GM12878 (cell line): ENCODE results near the gene ADM. TPM values are rescaled to one million over a fixed set of nuclear protein-coding genes. Genes with fewer than 3 reads are reported as not detected.

Source experiments
- ATAC-seq: fragments of 200-7000 bp; cut with Tn5 transposase; 3 replicates; pipeline ENCODE4 v1.9.1; 2020; ENCODE audit warnings: mild to moderate bottlenecking, moderate library complexity
- BruUV-seq: library from RNA; stranded (reverse); fragments of 400-500 nt; replicated peaks from 2 replicates; lab custom pipeline; 2021; lab: Mats Ljungman, UMichigan
- CTCF ChIA-PET: fragments of 300-600 bp; sonication (Branson Sonifier 250); formaldehyde crosslinking; extraction: SDS; loops from one replicate; lab custom pipeline; 2021; ENCODE audit warnings: inconsistent platforms; lab: Yijun Ruan, JAX
- POLR2A ChIA-PET: fragments of 350-600 bp; formaldehyde crosslinking; extraction: SDS; loops from one replicate; lab custom pipeline; 2021; ENCODE audit warnings: inconsistent platforms; lab: Charles Lee
- RAD21 ChIA-PET: fragments of 300-600 bp; sonication (Branson Sonifier 250); formaldehyde crosslinking; loops from one replicate; lab custom pipeline; 2023; ENCODE audit warnings: antibody characterized with exemption; ENCODE audit not compliant: unreplicated experiment; lab: Charles Lee
- SMC1A ChIA-PET: fragments of 300-600 bp; sonication (Branson Sonifier 250); formaldehyde crosslinking; loops from one replicate; lab custom pipeline; 2023; ENCODE audit not compliant: unreplicated experiment, uncharacterized antibody; lab: Charles Lee
- DNase-seq: peaks from one replicate; pipeline ENCODE4 v3.0.0-alpha.2; 2011; ENCODE audit warnings: low read depth, low spot score
- FAIRE-seq: peaks from 3 replicates; lab custom pipeline; 2011; peaks lifted over from hg19 to GRCh38; lab: Jason Lieb, UNC
- H2AFZ ChIP-seq: 2 replicates; pipeline ENCODE4 v1.6.0; 2011; ENCODE audit warnings: low read depth, low read length, control low read depth; ENCODE audit not compliant: control insufficient read depth
- H3K27ac ChIP-seq: 2 replicates; pipeline ENCODE4 v1.5.1; 2011; ENCODE audit warnings: control low read depth; ENCODE audit not compliant: control insufficient read depth, insufficient read depth
- H3K27me3 ChIP-seq, 2 experiments: replicated peaks in 1 of 2; 2 replicates each; pipeline versions ENCODE4 v1.6.0 to v1.6.1; 2011; ENCODE audit warnings: low read length in 1 of 2; ENCODE audit not compliant: control insufficient read depth in 2 of 2, insufficient read depth in 2 of 2
- H3K36me3 ChIP-seq, 2 experiments: 2 replicates each; pipeline ENCODE4 v1.5.1; 2011; ENCODE audit warnings: low read length in 1 of 2; ENCODE audit not compliant: control insufficient read depth in 2 of 2, insufficient read depth in 2 of 2
- H3K4me1 ChIP-seq: 2 replicates; pipeline ENCODE4 v1.6.1; 2011; ENCODE audit warnings: mild to moderate bottlenecking, low read length, moderate library complexity, mixed read lengths; ENCODE audit not compliant: control insufficient read depth, insufficient read depth
- H3K4me2 ChIP-seq: 2 replicates; pipeline ENCODE4 v1.6.0; 2011; ENCODE audit warnings: control low read depth; ENCODE audit not compliant: control insufficient read depth, insufficient read depth
- H3K4me3 ChIP-seq: fragments of 200-600 bp; sonication (generic); 2 replicates; pipeline ENCODE4 v1.5.1; 2016
- H3K79me2 ChIP-seq: 2 replicates; pipeline ENCODE4 v1.6.0; 2011; ENCODE audit warnings: low read length; ENCODE audit not compliant: control insufficient read depth, insufficient read depth
- H3K9ac ChIP-seq: 2 replicates; pipeline ENCODE4 v1.8.0; 2011; ENCODE audit warnings: low read length, control low read depth, mixed read lengths; ENCODE audit not compliant: control insufficient read depth, insufficient read depth
- H3K9me3 ChIP-seq: replicated peaks from 3 replicates; pipeline ENCODE4 v1.5.1; 2011; ENCODE audit warnings: mild to moderate bottlenecking, low read length; ENCODE audit not compliant: control insufficient read depth, insufficient read depth
- H4K20me1 ChIP-seq: 2 replicates; pipeline ENCODE4 v1.6.0; 2011; ENCODE audit not compliant: control insufficient read depth, insufficient read depth
- FOS ChIP-seq: IDR thresholded peaks from 3 replicates; pipeline ENCODE4 v1.6.1; 2011; ENCODE audit warnings: borderline replicate concordance; ENCODE audit not compliant: insufficient read length; ENCODE audit errors: extremely low read depth
- HDAC6 ChIP-seq: fragments of 200-600 bp; sonication (generic); IDR thresholded peaks from one replicate; pipeline ENCODE4 v1.8.0; 2017; ENCODE audit warnings: antibody characterized with exemption; ENCODE audit not compliant: unreplicated experiment
- NR2C1 ChIP-seq: fragments of 450-650 bp; IDR thresholded peaks from 2 replicates; pipeline ENCODE4 v1.6.1; 2017; ENCODE audit warnings: antibody characterized with exemption, mild to moderate bottlenecking, moderate library complexity
- WGBS: methylation state at CpG from one replicate; pipeline ENCODE4 v1.1.6; 2016; ENCODE audit warnings: low lambda C conversion rate; ENCODE audit not compliant: insufficient replicate concordance, insufficient coverage; ENCODE audit errors: missing lambda C conversion rate; 5-methylcytosine and 5-hydroxymethylcytosine counted together
- in situ Hi-C: fragments of 300-500 bp; cut with MboI; formaldehyde crosslinking; loops from 9 replicates; pipeline ENCODE4 v1.14.3; 2018; ENCODE audit warnings: mixed read lengths
- intact Hi-C: fragments of 100-400 bp; cut with micrococcal nuclease; formaldehyde crosslinking; loops from one replicate; pipeline ENCODE4 v1.14.2; 2022; ENCODE audit not compliant: unreplicated experiment
- polyA plus RNA-seq, 11 experiments: library from polyadenylated mRNA; depleted of rRNA in 4 of 11; unstranded in 6 of 11; stranded (reverse) in 5 of 11; fragments of >200 nt; fragmentation: Nextera tagmentation in 4 of 11; fragmentation: Illumina TruSeq in 1 of 11; extraction: Ambion mirVana in 4 of 11; extraction: Trizol in 1 of 11; gene quantifications; 1 replicate in 1 of 11; 2 replicates in 10 of 11; pipeline versions ENCODE4 v1.2.1 to v1.2.3, GENCODE V29; 2011 to 2016; ENCODE audit warnings: inconsistent platforms in 2 of 11, missing spikeins in 2 of 11, low read depth in 1 of 11
- total RNA-seq, 4 experiments: library from RNA; depleted of rRNA in 3 of 4; stranded (reverse); fragments of >200 nt in 3 of 4; fragmentation: Illumina TruSeq in 1 of 4; extraction: Trizol in 1 of 4; gene quantifications; 2 replicates each; pipeline versions ENCODE4 v1.2.1 to v1.2.3, GENCODE V29; 2013 to 2021
- TF ChIP-seq, protein P1 (sequence below): IDR thresholded peaks from 2 replicates; pipeline ENCODE4 v1.6.1; 2012; ENCODE audit warnings: low read depth, low read length, improper control_type of control experiment

Gene ADM
- total and polyA plus RNA-seq, 10 of the 15 experiments (the other 5 are each of a cell fraction or from before 2014, with no cell fraction given), result 0.11 to 4.2 (median 0.21) TPM; not detected in 7

DNA sequence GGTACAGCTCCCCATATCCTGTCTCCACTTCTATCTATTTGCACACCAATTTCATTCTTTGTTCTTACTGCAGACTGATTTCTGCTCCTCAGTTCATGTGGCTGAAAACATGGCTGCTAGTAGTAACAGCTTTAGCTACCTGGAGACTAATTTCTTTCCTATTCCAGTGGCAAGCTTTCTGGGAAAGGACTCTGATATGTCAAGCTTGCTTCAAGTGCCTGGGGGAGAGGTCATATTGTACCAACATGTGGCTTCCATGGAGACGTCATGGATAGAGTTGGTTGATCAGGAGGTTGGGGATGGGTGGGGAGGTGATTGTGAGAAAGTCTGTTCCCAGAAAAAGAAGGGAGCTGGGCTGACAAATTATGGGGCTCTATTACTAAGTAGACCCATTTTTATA, 44.9 kb downstream of the ADM start:
- intact Hi-C loops, result no loop called here
- ChIA-PET CTCF (interaction anchor here (0.9 to 1.5 kb wide), 3 partner anchors 16 to 142 kb away, joined by 3 to 4 read pairs (median 3); no protein-coding TSS in a partner anchor), SMC1A (interaction anchor here (1.1 kb wide), 1 partner anchor 23 kb away, joined by 3 read pairs; no protein-coding TSS in a partner anchor), RAD21 (no interaction called here), POLR2A (no interaction called here)
- Histone ChIP-seq H3K4me3 (no peak overlapping the region), H3K27me3 (no peaks in the 10 kb centered on the region; a peak in 1 of 4 replicates), H3K4me2 (no peak overlapping the region), H2AFZ (no peak overlapping the region), H4K20me1 (no peaks in the 10 kb centered on the region), H3K9me3 (no peaks in the 10 kb centered on the region), H3K79me2 (no peaks in the 10 kb centered on the region), H3K9ac (no peak overlapping the region), H3K4me1 (no peaks in the 10 kb centered on the region), H3K27ac (no peak overlapping the region), H3K36me3 (no peaks in the 10 kb centered on the region)
- DNase-seq, result no peak
- TF ChIP-seq, protein P1, sequence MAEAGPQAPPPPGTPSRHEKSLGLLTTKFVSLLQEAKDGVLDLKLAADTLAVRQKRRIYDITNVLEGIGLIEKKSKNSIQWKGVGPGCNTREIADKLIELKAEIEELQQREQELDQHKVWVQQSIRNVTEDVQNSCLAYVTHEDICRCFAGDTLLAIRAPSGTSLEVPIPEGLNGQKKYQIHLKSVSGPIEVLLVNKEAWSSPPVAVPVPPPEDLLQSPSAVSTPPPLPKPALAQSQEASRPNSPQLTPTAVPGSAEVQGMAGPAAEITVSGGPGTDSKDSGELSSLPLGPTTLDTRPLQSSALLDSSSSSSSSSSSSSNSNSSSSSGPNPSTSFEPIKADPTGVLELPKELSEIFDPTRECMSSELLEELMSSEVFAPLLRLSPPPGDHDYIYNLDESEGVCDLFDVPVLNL, result no peak
- no peak for TF ChIP-seq HDAC6
- BruUV-seq, result no TSS peak
- in situ Hi-C loops, result no loop called here
- ATAC-seq, result no peak
- WGBS, result 6% methylated on average over 1 of the region's 1 CpG
- FAIRE-seq, result no peak

DNA sequence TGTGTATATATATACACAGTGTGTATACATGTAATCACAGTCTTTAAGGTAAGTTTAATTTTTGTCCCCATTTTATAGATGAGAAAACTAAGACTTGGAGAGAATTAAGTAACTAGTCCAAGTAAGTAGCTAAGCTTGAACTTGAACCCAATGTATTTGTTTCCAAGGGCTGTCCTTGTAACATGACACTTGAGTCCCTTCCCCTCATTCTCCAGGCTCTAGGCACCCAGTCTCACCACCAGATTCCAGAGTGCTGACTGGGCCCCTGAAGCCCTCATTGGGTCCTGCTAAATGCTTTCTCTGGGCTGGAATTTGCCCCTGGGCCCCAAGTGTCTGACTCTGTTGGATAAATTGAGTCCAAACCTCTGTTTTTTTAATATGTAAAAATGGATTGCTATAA, 45.5 kb downstream of the ADM start:
- Histone ChIP-seq H4K20me1 (no peaks in the 10 kb centered on the region), H3K79me2 (no peaks in the 10 kb centered on the region), H3K9ac (no peak overlapping the region), H3K9me3 (no peaks in the 10 kb centered on the region), H3K27me3 (no peaks in the 10 kb centered on the region; a peak in 1 of 4 replicates), H3K36me3 (no peaks in the 10 kb centered on the region), H3K4me1 (no peaks in the 10 kb centered on the region), H3K27ac (no peak overlapping the region), H3K4me2 (no peak overlapping the region), H2AFZ (no peak overlapping the region), H3K4me3 (no peak overlapping the region)
- DNase-seq, result no peak
- no peak for ATAC-seq
- ChIA-PET RAD21 (no interaction called here), CTCF (interaction anchor here (0.5 to 1.5 kb wide), 4 partner anchors 16 to 968 kb away, joined by 3 to 4 read pairs (median 3); no protein-coding TSS in a partner anchor), SMC1A (interaction anchor here (1.1 kb wide), 1 partner anchor 24 kb away, joined by 3 read pairs; no protein-coding TSS in a partner anchor), POLR2A (no interaction called here)
- in situ Hi-C loops (no loop called here), intact Hi-C loops (no loop called here)
- TF ChIP-seq FOS (no peak), NR2C1 (no peak)
- BruUV-seq, result no TSS peak
- no peak for FAIRE-seq
